Muscle layer of colon (tissue), 2 donors: ENCODE data around the gene PARVA.

Experiments
- H3K27ac ChIP-seq: one replicate; pipeline ENCODE4 v1.7.0; 2013; ENCODE audit warnings: low read depth, mild to moderate bottlenecking, low read length, moderate library complexity
- H3K27me3 ChIP-seq, 2 donors: one replicate each; pipeline ENCODE4 v1.7.0; 2013; ENCODE audit warnings: low read length in 2 of 2, mild to moderate bottlenecking in 2 of 2; ENCODE audit not compliant: insufficient read depth in 2 of 2, control insufficient read depth in 1 of 2
- H3K36me3 ChIP-seq: one replicate; pipeline ENCODE4 v1.7.0; 2013; ENCODE audit warnings: mild to moderate bottlenecking, low read length; ENCODE audit not compliant: insufficient read depth
- H3K4me1 ChIP-seq: one replicate; pipeline ENCODE4 v1.7.0; 2013; ENCODE audit warnings: mild to moderate bottlenecking, low read length; ENCODE audit not compliant: insufficient read depth
- H3K4me3 ChIP-seq, 2 donors: one replicate each; pipeline ENCODE4 v1.7.0; 2013; ENCODE audit warnings: low read length in 2 of 2, low read depth in 1 of 2, mild to moderate bottlenecking in 1 of 2, moderate library complexity in 1 of 2
- H3K9ac ChIP-seq: one replicate; pipeline ENCODE4 v1.7.0; 2013; ENCODE audit warnings: low read length
- H3K9me3 ChIP-seq: one replicate; pipeline ENCODE4 v1.7.0; 2013; ENCODE audit warnings: mild to moderate bottlenecking, low read length
- donor health status: abdominal sarcoma.
- donor health status: Adenocarcinoma of cecum.

Gene PARVA

GRCh38 chr11:12455938-12456337, 78.6 kb downstream of the PARVA start:
- H3K9ac ChIP-seq = no peak overlapping the region
- no peaks in the 10 kb centered on the region for H3K9me3 ChIP-seq
- no peaks in the 10 kb centered on the region for H3K27me3 ChIP-seq
- H3K4me1 ChIP-seq = peaks cover 79% of the 10 kb centered on the region
- no peak overlapping the region for H3K4me3 ChIP-seq
- H3K27ac ChIP-seq = peak overlapping the region; percentile 55
- H3K36me3 ChIP-seq = no peaks in the 10 kb centered on the region

DNA sequence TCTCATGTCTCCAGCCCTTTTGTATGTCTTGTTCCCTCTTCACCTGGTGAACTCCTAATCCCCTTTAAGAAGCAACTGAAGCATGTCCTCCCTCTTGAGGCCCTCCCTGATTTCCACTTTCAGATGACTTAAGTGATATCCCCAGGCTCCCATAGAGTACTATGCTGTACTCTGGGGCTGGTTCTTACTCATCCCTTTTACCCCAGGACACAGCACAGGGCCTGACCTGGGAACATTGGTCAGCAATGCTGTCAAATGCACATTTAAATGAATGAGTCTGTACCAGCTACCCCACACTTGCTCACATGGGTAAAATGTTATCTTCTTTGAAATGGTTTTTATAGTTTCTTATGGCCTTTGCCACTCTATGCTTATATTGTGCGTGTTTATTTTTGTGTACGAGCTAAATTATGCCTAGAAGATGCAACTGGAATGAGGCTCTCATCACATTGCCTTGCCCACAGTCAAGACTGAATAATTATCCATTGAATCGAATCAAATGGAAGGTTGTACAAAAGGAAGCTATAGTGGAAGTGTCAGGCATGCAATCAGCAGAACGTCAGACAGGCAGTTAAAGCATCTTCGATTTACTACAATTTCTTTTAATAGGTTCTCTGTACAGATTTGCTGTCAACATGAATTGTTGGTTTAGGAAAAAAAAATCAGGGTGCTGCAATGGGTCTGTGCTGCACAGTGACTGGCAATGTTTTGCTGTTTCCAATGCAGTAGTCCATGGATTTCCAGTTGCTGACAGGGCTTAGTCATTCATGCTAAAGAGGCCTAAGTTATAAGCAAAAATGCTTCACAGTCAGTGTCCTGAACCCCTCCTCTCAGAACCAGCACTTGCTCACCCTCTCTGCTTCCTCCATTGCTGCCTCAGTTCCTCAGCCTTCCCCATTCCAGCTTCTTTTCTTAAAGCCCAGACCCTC, 79.5 kb downstream of the PARVA start:
- Histone ChIP-seq H3K4me1 (peaks cover 89% of the 10 kb centered on the region), H3K9ac (peak overlapping the region; percentile 31), H3K9me3 (no peaks in the 10 kb centered on the region), H3K36me3 (no peaks in the 10 kb centered on the region), H3K27me3 (no peaks in the 10 kb centered on the region), H3K4me3 (no peak overlapping the region), H3K27ac (peak overlapping the region; percentile 55)

DNA sequence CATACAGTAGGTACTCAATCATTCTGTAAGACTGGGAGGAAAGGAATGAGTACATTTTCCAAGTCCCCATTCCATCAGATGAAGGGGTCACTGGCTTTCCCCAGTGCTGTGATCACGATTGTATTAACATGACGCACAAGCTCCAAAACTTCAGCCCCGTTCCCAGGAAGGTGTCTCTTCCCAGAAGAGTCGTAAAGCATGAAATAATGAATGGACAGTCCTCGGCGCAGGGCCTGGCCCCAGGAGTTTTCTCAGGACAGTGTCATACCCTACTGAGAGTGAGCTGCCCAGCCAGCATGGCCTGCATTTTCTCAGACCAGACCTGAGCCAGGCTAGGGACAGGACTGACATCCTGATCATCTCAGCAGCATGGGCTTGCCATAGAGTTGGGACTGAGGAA, 80.7 kb downstream of the PARVA start:
- peaks cover 88% of the 10 kb centered on the region for H3K4me1 ChIP-seq
- peak overlapping the region in 1 of 2 donors; percentile 9 for H3K4me3 ChIP-seq
- no peaks in the 10 kb centered on the region for H3K36me3 ChIP-seq
- no peaks in the 10 kb centered on the region for H3K9me3 ChIP-seq
- peak overlapping the region; percentile 55 for H3K27ac ChIP-seq
- H3K27me3 ChIP-seq = no peaks in the 10 kb centered on the region
- H3K9ac ChIP-seq = peak overlapping the region; percentile 31

GRCh38 chr11:12459374-12459773, 82.0 kb downstream of the PARVA start:
- Histone ChIP-seq H3K4me1 (peaks cover 76% of the 10 kb centered on the region), H3K9ac (peak overlapping the region; percentile 31), H3K27me3 (no peaks in the 10 kb centered on the region), H3K27ac (peak overlapping the region; percentile 55), H3K36me3 (no peaks in the 10 kb centered on the region), H3K4me3 (no peak overlapping the region), H3K9me3 (no peaks in the 10 kb centered on the region)

DNA sequence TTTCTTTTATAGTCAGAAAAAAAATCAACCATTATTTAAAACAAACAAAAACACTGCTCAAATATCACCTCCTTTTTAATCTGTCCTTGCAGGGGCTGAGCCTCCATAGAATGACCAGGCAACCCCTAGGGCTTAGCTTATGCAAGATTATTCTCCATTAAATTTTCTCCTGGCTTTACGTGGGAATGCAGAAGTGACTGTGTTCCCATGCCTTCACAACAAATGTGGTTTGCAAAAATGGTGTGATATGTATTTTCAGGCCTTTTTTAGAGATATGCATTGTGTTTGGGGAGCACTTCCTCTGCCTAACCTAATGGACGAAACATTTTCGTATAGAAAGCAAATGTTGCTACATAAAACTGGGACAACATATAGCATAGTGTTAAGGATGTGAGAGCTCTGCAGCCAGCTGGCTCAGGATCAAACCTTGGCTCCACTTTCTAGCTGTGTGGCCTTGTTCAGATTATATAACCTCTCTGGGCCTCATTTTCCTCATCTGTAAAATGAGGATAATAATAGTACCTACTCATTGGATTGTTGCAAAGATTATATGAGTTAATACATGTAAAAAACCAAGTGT, 82.6 kb downstream of the PARVA start:
- no peaks in the 10 kb centered on the region for H3K27me3 ChIP-seq
- no peaks in the 10 kb centered on the region for H3K36me3 ChIP-seq
- peak overlapping the region; percentile 55 for H3K27ac ChIP-seq
- no peaks in the 10 kb centered on the region for H3K9me3 ChIP-seq
- no peak overlapping the region for H3K4me3 ChIP-seq
- H3K4me1 ChIP-seq = peaks cover 70% of the 10 kb centered on the region
- H3K9ac ChIP-seq = no peak overlapping the region

DNA sequence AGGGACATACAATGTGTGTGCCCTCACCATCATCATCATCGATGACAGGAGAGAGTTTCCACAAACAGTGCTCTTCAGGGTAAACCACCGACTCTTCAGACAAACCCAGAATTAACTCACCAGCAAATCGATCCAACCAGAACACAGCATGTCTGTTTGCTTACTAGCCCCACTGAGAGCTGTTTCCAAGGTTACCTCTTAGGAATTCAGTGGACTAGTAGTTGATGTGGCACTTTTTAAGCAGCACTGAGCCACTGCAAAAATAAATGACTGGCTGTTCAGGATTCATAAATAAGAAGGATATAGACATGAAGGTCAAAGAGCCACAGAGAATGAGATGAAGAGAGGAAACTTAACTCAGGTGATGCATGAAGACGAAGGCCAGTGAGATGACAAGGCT, 83.1 kb downstream of the PARVA start:
- peak overlapping the region; percentile 55 for H3K27ac ChIP-seq
- H3K4me1 ChIP-seq = peaks cover 65% of the 10 kb centered on the region
- no peak overlapping the region for H3K9ac ChIP-seq
- no peaks in the 10 kb centered on the region for H3K9me3 ChIP-seq
- no peak overlapping the region for H3K4me3 ChIP-seq
- no peaks in the 10 kb centered on the region for H3K36me3 ChIP-seq
- H3K27me3 ChIP-seq = no peaks in the 10 kb centered on the region

- no peak overlapping the region for H3K4me3 ChIP-seq
- H3K36me3 ChIP-seq = no peaks in the 10 kb centered on the region
- H3K27me3 ChIP-seq = no peaks in the 10 kb centered on the region
- no peaks in the 10 kb centered on the region for H3K9me3 ChIP-seq
- H3K4me1 ChIP-seq = peaks cover 55% of the 10 kb centered on the region
- H3K9ac ChIP-seq = no peak overlapping the region
- H3K27ac ChIP-seq = no peak overlapping the region
Observed at GRCh38 chr11:12461516-12461915, 84.1 kb downstream of the PARVA start.

DNA sequence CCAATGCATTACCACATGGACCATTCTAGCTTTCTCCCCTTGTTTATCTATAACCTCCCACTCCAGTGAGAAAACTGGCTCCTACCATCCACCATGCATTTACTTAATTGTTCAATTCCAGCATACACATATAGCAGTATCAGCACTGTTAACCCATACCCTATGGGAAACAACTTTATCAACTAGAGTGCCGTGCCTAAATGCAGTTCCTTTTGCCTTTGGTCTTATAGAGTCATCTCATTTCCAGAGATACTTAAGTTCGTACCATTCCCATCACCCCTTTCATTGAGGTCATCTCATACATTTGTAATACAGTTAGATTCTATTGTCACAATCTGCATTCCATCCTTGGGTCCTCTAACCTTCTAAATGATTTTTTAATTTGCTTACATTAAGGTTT, 86.9 kb downstream of the PARVA start:
- no peak overlapping the region for H3K4me3 ChIP-seq
- no peak overlapping the region for H3K27ac ChIP-seq
- H3K4me1 ChIP-seq = peaks cover 49% of the 10 kb centered on the region
- H3K9ac ChIP-seq = no peak overlapping the region
- no peaks in the 10 kb centered on the region for H3K36me3 ChIP-seq
- no peaks in the 10 kb centered on the region for H3K9me3 ChIP-seq
- no peaks in the 10 kb centered on the region for H3K27me3 ChIP-seq

- Histone ChIP-seq H3K4me3 (no peak overlapping the region), H3K9me3 (no peaks in the 10 kb centered on the region), H3K36me3 (no peaks in the 10 kb centered on the region), H3K27me3 (no peaks in the 10 kb centered on the region), H3K27ac (no peak overlapping the region), H3K4me1 (peaks cover 51% of the 10 kb centered on the region), H3K9ac (no peak overlapping the region)
Observed at GRCh38 chr11:12465332-12465731, 88.0 kb downstream of the PARVA start.

DNA sequence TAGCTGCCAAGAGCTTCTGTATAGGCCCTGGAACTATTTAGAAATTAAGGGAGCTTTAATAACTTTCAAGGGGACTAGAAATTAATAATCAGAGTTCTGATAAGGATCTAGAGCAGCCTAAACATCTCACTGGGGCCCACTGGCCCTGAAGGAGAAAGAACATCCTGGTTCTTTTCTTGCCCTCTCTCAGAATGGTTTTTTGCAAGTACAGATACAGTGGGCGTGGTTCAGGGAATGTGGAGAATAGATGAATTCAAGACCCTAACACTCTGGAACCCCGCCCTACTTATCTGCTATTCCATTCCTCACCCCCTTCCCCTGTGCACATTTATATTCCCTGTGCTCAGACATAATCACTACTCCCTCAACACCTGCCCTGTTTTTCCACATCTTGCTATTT, 90.2 kb downstream of the PARVA start:
- Histone ChIP-seq H3K4me1 (peaks cover 51% of the 10 kb centered on the region), H3K4me3 (no peak overlapping the region), H3K9me3 (no peaks in the 10 kb centered on the region), H3K36me3 (no peaks in the 10 kb centered on the region), H3K27ac (no peak overlapping the region), H3K9ac (no peak overlapping the region), H3K27me3 (no peaks in the 10 kb centered on the region)

DNA sequence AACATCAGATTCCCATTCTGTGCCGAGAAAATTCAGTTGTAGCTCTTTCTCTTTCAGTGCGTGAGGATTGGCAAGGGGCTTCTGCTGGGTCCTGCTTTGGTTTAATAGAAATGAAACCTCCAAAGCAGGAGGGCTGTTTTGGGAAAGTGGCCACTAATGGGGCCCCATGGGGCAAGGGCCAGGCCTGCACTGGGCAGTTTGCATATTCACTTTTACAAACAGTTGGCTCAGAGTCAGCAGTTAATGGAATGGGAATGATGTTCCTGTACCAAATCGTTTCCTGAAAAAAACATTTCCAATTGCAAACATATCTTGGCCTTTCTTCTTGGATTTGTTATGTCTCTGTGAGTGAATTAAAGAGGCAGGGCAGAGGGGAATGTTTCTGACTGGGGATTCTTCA, 92.1 kb downstream of the PARVA start:
- peaks cover 9% of the 10 kb centered on the region for H3K36me3 ChIP-seq
- H3K27ac ChIP-seq = peak overlapping the region; percentile 59
- H3K9me3 ChIP-seq = no peaks in the 10 kb centered on the region
- peaks cover 63% of the 10 kb centered on the region for H3K4me1 ChIP-seq
- peak overlapping the region in 1 of 2 donors; percentile 20 for H3K4me3 ChIP-seq
- H3K27me3 ChIP-seq = no peaks in the 10 kb centered on the region
- no peak overlapping the region for H3K9ac ChIP-seq
